IMR-90 (cell line): ENCODE results near the gene TBCK. TPM values are rescaled to one million over a fixed set of nuclear protein-coding genes. Genes with fewer than 3 reads are reported as not detected.

Experiments used
- ATAC-seq: fragments of 200-7000 bp; cut with Tn5 transposase; 2 replicates; pipeline ENCODE4 v1.9.1; 2020; ENCODE audit warnings: low read depth, mild to moderate bottlenecking, moderate library complexity
- BruUV-seq: library from RNA; stranded (reverse); fragments of 400-500 nt; replicated peaks from 2 replicates; lab custom pipeline; 2021; lab: Mats Ljungman, UMichigan
- CTCF ChIA-PET: fragments of 300-600 bp; formaldehyde crosslinking; extraction: SDS; loops from one replicate; lab custom pipeline; 2021; ENCODE audit warnings: antibody characterized with exemption; lab: Yijun Ruan, JAX
- POLR2A ChIA-PET: fragments of 300-600 bp; sonication (Branson Sonifier 250); formaldehyde crosslinking; loops from one replicate; lab custom pipeline; 2022; ENCODE audit warnings: antibody characterized with exemption; ENCODE audit not compliant: unreplicated experiment; lab: Charles Lee
- DNase-seq: peaks from one replicate; pipeline ENCODE4 v3.0.0; 2013
- H2AFZ ChIP-seq: replicated peaks from 2 replicates; pipeline ENCODE3; 2013; ENCODE audit warnings: low read length, mild to moderate bottlenecking; ENCODE audit not compliant: poor library complexity
- H2AK5ac ChIP-seq: 2 replicates; pipeline ENCODE4 v1.6.1; 2013; ENCODE audit warnings: low read depth, low read length, inconsistent platforms
- H2AK9ac ChIP-seq: replicated peaks from 2 replicates; pipeline ENCODE3; 2013; ENCODE audit warnings: mild to moderate bottlenecking, low read depth, low read length, moderate library complexity; ENCODE audit not compliant: poor library complexity
- H2BK120ac ChIP-seq: 2 replicates; pipeline ENCODE4 v1.6.1; 2013; ENCODE audit warnings: low read depth, low read length, inconsistent platforms
- H2BK15ac ChIP-seq: 3 replicates; pipeline ENCODE4 v1.6.1; 2013; ENCODE audit warnings: low read depth, low read length, inconsistent platforms
- H2BK20ac ChIP-seq: 2 replicates; pipeline ENCODE4 v1.6.1; 2013; ENCODE audit warnings: low read depth, mild to moderate bottlenecking, inconsistent platforms, low read length, moderate library complexity
- H2BK5ac ChIP-seq: 2 replicates; pipeline ENCODE4 v1.6.1; 2013; ENCODE audit warnings: mild to moderate bottlenecking, low read depth, low read length, inconsistent platforms; ENCODE audit not compliant: poor library complexity, severe bottlenecking
- H3K14ac ChIP-seq: replicated peaks from 2 replicates; pipeline ENCODE4 v1.6.1; 2013; ENCODE audit warnings: low read depth, low read length, inconsistent platforms
- H3K18ac ChIP-seq: 2 replicates; pipeline ENCODE4 v1.6.1; 2013; ENCODE audit warnings: low read depth, low read length, control low read depth
- H3K23ac ChIP-seq: 2 replicates; pipeline ENCODE4 v1.6.1; 2013; ENCODE audit warnings: low read depth, low read length, inconsistent platforms
- H3K27ac ChIP-seq: 2 replicates; pipeline ENCODE4 v1.5.1; 2013; ENCODE audit warnings: mild to moderate bottlenecking, control low read depth, low read length; ENCODE audit not compliant: insufficient read depth
- H3K27me3 ChIP-seq: 2 replicates; pipeline ENCODE4 v1.6.1; 2013; ENCODE audit warnings: low read length; ENCODE audit not compliant: control insufficient read depth, insufficient read depth
- H3K36me3 ChIP-seq: 2 replicates; pipeline ENCODE4 v1.6.1; 2013; ENCODE audit warnings: low read length, mixed read lengths; ENCODE audit not compliant: control insufficient read depth, insufficient read depth
- H3K4ac ChIP-seq: 2 replicates; pipeline ENCODE4 v1.6.1; 2013; ENCODE audit warnings: low read depth, low read length, inconsistent platforms
- H3K4me1 ChIP-seq: 2 replicates; pipeline ENCODE4 v1.6.1; 2013; ENCODE audit warnings: low read length, mixed read lengths; ENCODE audit not compliant: control insufficient read depth, insufficient read depth
- H3K4me2 ChIP-seq: 2 replicates; pipeline ENCODE4 v1.6.1; 2013; ENCODE audit warnings: low read depth, mild to moderate bottlenecking, control low read depth, low read length, moderate library complexity
- H3K4me3 ChIP-seq: 2 replicates; pipeline ENCODE4 v1.5.1; 2013; ENCODE audit warnings: low read depth, mild to moderate bottlenecking, control low read depth, low read length, moderate library complexity; ENCODE audit not compliant: insufficient read depth
- H3K56ac ChIP-seq: 2 replicates; pipeline ENCODE4 v1.6.1; 2013; ENCODE audit warnings: low read length, inconsistent platforms; ENCODE audit not compliant: insufficient read depth; ENCODE audit errors: extremely low read depth
- H3K79me1 ChIP-seq, 2 experiments: 2 replicates each; pipeline ENCODE4 v1.6.1; 2013; ENCODE audit warnings: low read length in 2 of 2, inconsistent platforms in 1 of 2, low read depth in 1 of 2
- H3K9ac ChIP-seq: 2 replicates; pipeline ENCODE4 v1.6.1; 2013; ENCODE audit warnings: low read depth, low read length, control low read depth
- H3K9me1 ChIP-seq: 2 replicates; pipeline ENCODE4 v1.6.1; 2013; ENCODE audit warnings: low read length, inconsistent platforms; ENCODE audit not compliant: insufficient read depth
- H3K9me3 ChIP-seq: 2 replicates; pipeline ENCODE4 v1.6.1; 2013; ENCODE audit warnings: low read length; ENCODE audit not compliant: control insufficient read depth, insufficient read depth
- H4K20me1 ChIP-seq: 2 replicates; pipeline ENCODE4 v1.6.1; 2013; ENCODE audit warnings: low read length, inconsistent platforms; ENCODE audit not compliant: insufficient read depth
- H4K5ac ChIP-seq: 2 replicates; pipeline ENCODE4 v1.6.1; 2013; ENCODE audit warnings: mild to moderate bottlenecking, low read depth, low read length, control low read depth
- H4K8ac ChIP-seq, 2 experiments: 2 replicates each; pipeline ENCODE4 v1.6.1; 2013; ENCODE audit warnings: low read depth in 2 of 2, low read length in 2 of 2, control low read depth in 1 of 2, inconsistent platforms in 1 of 2
- H4K91ac ChIP-seq: 2 replicates; pipeline ENCODE4 v1.6.1; 2013; ENCODE audit warnings: low read depth, low read length, inconsistent platforms; ENCODE audit not compliant: insufficient read depth
- BHLHE40 ChIP-seq: fragments of 150-350 bp; IDR thresholded peaks from 2 replicates; pipeline ENCODE4 v1.6.1; 2016; ENCODE audit warnings: mild to moderate bottlenecking, low read depth, low read length
- MAFK ChIP-seq: IDR thresholded peaks from 2 replicates; pipeline ENCODE4 v1.6.1; 2012; ENCODE audit warnings: low read depth, low read length, improper control_type of control experiment
- WGBS, 2 experiments: methylation state at CpG; one replicate each; pipeline versions ENCODE4 v1.1.5 to v1.1.7; 2013; ENCODE audit warnings: missing lambda C conversion rate in 2 of 2; ENCODE audit not compliant: insufficient read length in 1 of 2; ENCODE audit errors: extremely low coverage in 2 of 2; 5-methylcytosine and 5-hydroxymethylcytosine counted together
- dilution Hi-C: fragments of 300-500 bp; cut with HindIII; formaldehyde crosslinking; loops from one replicate; pipeline ENCODE4 v1.14.3; 2018; ENCODE audit warnings: low sequenced_read_pairs; ENCODE audit not compliant: unreplicated experiment
- in situ Hi-C: fragments of 300-500 bp; cut with MboI; formaldehyde crosslinking; loops from 3 replicates; pipeline ENCODE4 v1.14.3; 2019; ENCODE audit warnings: low sequenced_read_pairs, inconsistent platforms, mixed read lengths
- intact Hi-C: fragments of 100-400 bp; cut with micrococcal nuclease; formaldehyde crosslinking; loops from 2 replicates; pipeline ENCODE4 v1.10.0; 2022
- polyA plus RNA-seq, 3 experiments: library from polyadenylated mRNA; depleted of rRNA; stranded (reverse); fragments of >200 nt; gene quantifications; 2 replicates each; pipeline ENCODE4 v1.2.3, GENCODE V29; 2012; ENCODE audit warnings: low replicate concordance in 1 of 3
- total RNA-seq: library from RNA; depleted of rRNA; stranded (reverse); fragments of >200 nt; gene quantifications from 2 replicates; pipeline ENCODE4 v1.2.3, GENCODE V29; 2012

TBCK gene
- total and polyA plus RNA-seq, 2 of the 4 experiments (the other 2 are of a cell fraction): 10.7 to 29.9 TPM

GRCh38 chr4:106038908-106039307 lies 277.1 kb downstream of the TBCK start:
- H2AFZ ChIP-seq: no peak overlapping the region
- in situ Hi-C loops (no loop called here), intact Hi-C loops (no loop called here), dilution Hi-C loops (no loop called here)
- H3K4me3 ChIP-seq: no peak overlapping the region
- no peaks in the 10 kb centered on the region; the same call in 1 of the 2 replicates for H3K9me1 ChIP-seq
- BruUV-seq: no TSS peak
- no peak overlapping the region for H4K91ac ChIP-seq
- H3K18ac ChIP-seq: no peak overlapping the region
- no peak overlapping the region for H3K56ac ChIP-seq
- H3K27ac ChIP-seq: no peak overlapping the region
- no peaks in the 10 kb centered on the region for H3K36me3 ChIP-seq
- ATAC-seq (no peak), DNase-seq (no peak)
- H3K9me3 ChIP-seq: no peaks in the 10 kb centered on the region
- no peaks in the 10 kb centered on the region for H4K20me1 ChIP-seq
- POLR2A ChIA-PET: no interaction called here
- H3K14ac ChIP-seq: no peak overlapping the region
- no peak overlapping the region for H2BK120ac ChIP-seq
- CTCF ChIA-PET: no interaction called here
- H2AK5ac ChIP-seq: no peak overlapping the region
- H3K4ac ChIP-seq: no peak overlapping the region
- no peaks in the 10 kb centered on the region for H3K4me1 ChIP-seq
- no peak overlapping the region for H3K4me2 ChIP-seq
- no peak overlapping the region for H3K9ac ChIP-seq
- TF ChIP-seq MAFK: peak; percentile 96
- TF ChIP-seq BHLHE40: no peak
- WGBS, 2 experiments: no CpG with 5 or more reads among the region's 2 CpGs
- H4K8ac ChIP-seq: no peak overlapping the region
- H2BK5ac ChIP-seq: no peak overlapping the region
- no peaks in the 10 kb centered on the region for H3K27me3 ChIP-seq
- H2BK20ac ChIP-seq: no peak overlapping the region
- H3K23ac ChIP-seq: no peak overlapping the region
- no peak overlapping the region for H2BK15ac ChIP-seq
- H4K5ac ChIP-seq: no peak overlapping the region
- H2AK9ac ChIP-seq: no peak overlapping the region
- H3K79me1 ChIP-seq: no peaks in the 10 kb centered on the region
